Right ventricle myocardium inferior (tissue), 1 donor: ENCODE results near the gene PXDN. TPM values are rescaled to one million over a fixed set of nuclear protein-coding genes. Genes with fewer than 3 reads are reported as not detected.
A peak's percentile ranks its signal among the peaks of the same experiment; 100 is the strongest.

Experiments
- ATAC-seq: fragments of 200-7000 bp; cut with Tn5 transposase; one replicate; pipeline ENCODE4 v1.9.1; 2020; ENCODE audit warnings: mild to moderate bottlenecking, moderate library complexity
- DNase-seq: peaks from one replicate; pipeline ENCODE4 v3.0.0; 2021; ENCODE audit errors: missing footprints
- intact Hi-C: fragments of 100-400 bp; cut with DNase I; formaldehyde crosslinking; loops from one replicate; pipeline ENCODE4 v1.11.0; 2022
- total RNA-seq: library from RNA; stranded (reverse); fragmentation: NEBNext Ultra II Directional; extraction: Animal tissue kit (Norgen Biotek cat#: 25700); gene quantifications from one replicate; pipeline ENCODE4 v1.2.1, GENCODE V29; 2021
- donor health status: DM: no; HTN: yes; CAD: no; lungs with severe emphysema.

The PXDN gene
- total RNA-seq, 1 donor from 2014 or later, result 19.7 TPM

DNA sequence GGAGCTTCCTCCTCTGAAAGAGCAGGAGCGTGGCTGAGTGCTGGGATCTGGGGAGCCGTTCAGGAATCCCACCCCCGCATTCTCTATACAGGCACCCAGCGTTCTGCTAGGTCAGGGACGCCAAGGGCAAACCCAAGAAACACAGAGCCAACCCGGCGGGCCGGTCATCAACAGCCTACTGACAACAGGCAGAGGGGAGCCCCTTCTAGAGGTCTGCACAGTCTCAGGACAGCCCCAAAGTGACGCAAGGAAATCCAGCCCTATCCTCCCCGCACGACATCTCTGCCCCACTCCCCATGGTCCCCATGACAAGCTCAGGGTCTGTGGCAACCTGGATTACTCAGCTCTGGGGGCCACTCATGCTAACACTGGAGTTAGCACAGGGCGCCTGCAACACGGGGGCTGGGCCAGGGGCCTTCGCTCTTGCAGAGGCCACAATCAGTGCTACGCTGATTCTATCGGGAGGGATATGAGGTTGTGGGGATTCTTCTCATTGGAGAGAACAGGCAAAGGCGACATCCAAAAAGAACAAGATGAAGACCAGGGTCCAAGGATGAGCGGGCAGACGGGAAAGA, 81.6 kb downstream of the PXDN start:
- no peak for ATAC-seq
- intact Hi-C loops, result no loop called here
- peak; percentile 42 for DNase-seq

DNA sequence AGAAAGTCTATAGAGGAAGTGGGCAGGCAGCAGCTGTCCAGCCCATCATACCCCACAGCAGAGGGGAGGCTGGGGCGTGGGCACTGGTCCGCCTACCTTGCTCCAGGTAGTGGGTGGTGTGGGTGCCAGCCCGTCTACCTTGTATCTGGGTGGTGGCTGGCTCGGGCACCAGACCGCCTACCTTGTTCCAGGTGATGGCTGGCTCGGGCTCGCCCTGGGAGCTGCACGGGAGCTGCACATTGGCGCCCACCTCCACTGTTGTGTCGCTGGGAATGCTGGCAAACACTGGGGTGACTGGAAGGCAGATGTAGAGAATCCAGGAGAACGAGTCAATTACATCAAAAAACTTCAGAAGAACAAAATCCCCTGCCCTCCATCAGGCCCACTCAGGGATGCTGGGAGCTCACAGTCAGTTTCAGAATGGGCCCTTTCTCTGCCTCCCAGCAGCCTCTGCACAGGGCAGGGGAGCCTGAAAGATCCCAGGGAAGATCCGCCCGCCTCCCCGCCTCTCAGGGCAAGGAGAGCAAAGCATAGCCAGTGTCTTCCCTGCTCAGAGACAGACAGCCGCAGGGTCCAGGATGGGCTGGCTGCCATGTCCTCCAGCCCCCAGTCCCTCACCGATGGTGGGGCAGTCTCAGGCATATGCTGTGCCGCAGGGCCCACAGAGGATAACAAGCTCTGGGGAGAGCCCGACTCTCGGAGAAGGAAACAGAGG, 82.3 kb downstream of the PXDN start:
- intact Hi-C loops, result no loop called here
- ATAC-seq, result no peak
- DNase-seq, result peak; percentile 53

- DNase-seq (peak; percentile 37), ATAC-seq (no peak)
- intact Hi-C loops, result no loop called here
Measured at GRCh38 chr2:1660656-1661640, 83.4 kb downstream of the PXDN start.

DNA sequence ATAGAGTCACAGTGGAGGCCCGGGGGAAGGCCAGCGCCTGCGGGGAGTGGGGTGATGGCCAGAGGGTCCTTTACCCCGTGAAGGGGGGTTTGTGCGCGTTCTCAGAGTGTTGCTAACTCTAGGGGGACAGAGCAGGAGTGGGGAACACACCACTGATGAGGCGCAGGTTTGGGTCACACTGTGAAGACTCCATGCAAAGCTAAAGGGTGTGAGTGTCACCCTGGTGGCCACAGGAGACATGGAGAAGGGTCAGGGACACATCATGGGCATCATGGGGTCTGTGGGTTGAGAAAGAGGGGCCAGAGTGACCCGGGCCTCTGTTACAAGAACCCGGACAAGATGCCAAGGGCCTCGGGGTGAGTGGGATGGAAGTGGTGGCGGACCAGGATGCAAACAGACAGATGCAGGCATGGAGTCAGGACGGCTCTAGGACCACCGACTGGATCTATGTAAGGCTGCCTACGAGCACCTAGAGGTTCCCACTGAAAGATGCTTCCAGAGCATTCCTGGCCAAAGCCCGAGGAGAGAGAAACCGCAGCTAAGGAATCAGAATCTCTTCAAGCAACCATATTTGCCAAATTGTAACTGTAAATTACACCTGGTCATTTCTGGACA, 84.3 kb downstream of the PXDN start:
- intact Hi-C loops, result no loop called here
- DNase-seq, result no peak
- no peak for ATAC-seq

DNA sequence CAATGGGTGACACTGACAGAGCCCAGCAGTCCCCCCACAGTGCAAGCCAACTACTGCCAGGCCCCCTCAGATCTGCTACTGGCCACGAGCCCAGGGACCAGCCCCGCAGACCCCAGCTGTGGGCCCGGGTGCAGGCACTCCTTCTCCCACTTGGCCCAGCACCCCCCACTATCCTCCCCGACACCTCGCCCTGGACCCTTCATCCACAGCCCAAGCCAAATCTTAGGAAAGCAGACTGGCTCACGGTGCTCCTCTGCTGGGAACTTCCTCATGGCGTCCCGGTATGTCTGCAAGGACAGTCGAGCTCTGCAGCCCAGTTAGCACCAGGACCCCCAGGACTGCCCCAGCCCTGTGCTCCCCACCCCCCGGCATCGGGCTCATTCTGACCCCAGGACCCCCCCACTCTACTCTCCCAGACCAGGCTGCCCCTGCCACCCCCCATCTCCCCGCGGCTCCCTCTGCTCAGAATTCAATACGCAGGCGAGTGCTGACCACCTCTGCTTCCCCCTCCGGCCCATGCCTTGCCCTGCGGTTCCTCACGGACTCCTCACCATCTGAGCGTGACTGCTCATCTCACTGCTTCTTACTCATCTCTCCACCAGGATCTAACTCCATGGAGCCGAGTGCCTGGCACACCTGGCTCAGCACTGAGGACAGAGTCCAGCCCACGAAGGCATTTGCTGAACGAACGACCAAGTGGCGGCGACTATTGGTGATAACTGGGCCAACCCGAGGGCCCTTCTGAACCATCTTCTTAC, 85.7 kb downstream of the PXDN start:
- no peak for ATAC-seq
- DNase-seq, result no peak
- intact Hi-C loops, result no loop called here

DNA sequence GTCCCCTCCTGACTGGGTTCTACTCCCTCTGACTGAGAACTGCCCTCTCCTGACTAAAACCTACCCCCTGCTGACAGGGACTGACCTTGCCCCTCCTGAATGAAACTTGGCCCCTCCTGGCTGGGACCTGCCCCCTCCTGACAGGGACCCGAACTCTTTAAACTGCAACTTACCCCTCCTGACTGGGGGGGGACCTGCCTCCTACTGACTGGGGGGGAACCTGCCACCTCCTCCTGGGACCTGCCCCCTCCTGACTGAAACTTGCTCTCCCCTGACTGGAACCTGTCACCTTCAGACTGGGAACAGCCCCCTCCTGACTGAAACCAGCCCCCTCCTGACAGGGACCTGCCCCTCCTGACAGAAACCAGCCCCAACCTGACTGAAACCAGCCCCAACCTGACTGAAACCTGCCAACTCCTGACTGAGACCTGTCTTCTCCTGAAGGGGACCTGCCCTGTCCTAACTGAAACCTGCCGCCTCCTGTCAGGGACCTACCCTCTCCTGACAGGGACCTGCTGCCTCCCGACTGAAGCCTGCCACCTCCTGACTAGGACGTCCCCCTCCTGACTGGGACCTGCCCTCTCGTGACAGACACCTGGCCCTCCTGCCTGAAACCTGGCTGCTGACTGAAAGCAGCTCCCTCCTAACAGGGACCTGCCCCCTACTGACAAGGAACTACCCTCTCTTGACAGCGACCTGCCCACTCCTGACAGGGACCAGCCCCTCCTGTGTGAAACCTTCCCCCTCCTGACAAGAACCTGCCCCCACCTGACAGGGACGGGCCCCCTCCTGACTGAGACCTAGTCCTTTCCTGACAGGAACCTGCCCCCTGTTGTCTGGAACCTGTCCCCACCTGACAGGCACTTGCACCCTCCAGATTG, 87.1 kb downstream of the PXDN start:
- ATAC-seq (no peak), DNase-seq (no peak)
- intact Hi-C loops, result no loop called here

DNA sequence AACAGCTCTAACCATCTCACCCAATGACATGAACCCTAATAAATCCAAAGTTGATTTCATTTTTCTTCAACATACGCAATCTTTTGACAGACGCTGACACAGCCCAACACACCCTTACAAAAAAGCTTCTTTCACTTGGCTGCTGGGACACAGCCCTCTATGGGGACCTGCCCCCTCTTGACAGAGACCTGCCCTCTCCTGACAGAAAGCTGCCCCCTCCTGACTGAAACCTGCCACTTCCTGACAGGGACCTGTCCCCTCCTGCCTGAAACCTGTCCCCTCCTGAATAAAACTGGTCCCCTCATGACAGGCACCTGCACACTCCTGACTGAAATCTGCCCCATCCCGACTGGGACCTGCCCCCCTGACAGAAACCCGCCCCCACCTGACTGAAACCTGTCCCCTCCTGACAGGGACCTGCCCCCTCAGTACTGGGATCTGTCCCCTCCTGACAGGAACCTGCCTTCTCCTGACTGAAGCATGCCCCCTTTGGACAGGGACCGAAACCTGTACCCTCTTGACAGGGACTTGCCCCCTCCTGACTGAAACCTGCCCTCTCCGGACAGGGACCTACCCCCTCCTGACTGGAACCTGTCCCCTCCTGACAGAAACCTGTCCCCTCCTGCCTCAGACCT, 87.9 kb downstream of the PXDN start:
- DNase-seq (no peak), ATAC-seq (no peak)
- intact Hi-C loops, result no loop called here

- DNase-seq, result no peak
- no peak for ATAC-seq
- intact Hi-C loops, result no loop called here
Measured at GRCh38 chr2:1655461-1655860, 88.9 kb downstream of the PXDN start.

- peak; percentile 48 for DNase-seq
- no peak for ATAC-seq
- intact Hi-C loops, result loop anchor here (5.0 kb wide), 1 partner anchor 92 kb away; no protein-coding TSS in a partner anchor
Measured at GRCh38 chr2:1654696-1655374, 89.5 kb downstream of the PXDN start.

DNA sequence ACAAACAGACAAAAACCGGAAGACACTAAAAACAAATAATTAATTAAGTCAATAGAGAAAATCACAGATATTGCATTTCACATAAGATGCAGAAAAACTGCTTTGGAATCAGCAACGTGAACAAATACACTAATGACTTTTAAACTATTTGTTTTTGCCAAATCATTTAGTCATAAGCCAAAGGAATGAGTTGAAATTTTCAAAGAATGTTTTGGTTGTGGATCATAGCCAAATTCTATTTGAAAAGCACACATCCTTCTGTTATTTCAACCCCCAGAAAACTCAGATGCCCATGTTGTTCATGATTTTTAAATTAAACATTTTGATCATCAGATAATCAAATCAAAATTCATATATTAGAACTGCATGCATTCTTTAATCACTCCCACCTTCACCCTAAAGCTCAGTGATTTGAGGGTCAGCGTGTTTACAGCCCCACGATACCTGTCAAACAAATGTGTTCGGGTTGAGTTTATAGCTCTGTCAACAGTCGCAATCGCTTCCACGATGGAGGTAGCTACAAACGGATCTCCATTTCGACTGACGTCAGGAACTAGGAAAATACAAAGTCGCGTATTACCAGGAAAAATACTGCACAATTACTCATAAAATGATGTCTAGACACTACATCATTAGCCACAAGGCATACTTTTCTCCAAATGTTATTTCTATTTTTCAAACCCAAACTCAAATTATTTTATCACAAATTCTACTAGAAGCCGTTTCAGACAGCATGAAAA, 90.2 kb downstream of the PXDN start:
- intact Hi-C loops, result loop anchor here (5.0 kb wide), 1 partner anchor 93 kb away; no protein-coding TSS in a partner anchor
- ATAC-seq (no peak), DNase-seq (no peak)

GRCh38 chr2:1652034-1652790, 92.1 kb downstream of the PXDN start:
- DNase-seq (peak; percentile 53), ATAC-seq (no peak)
- intact Hi-C loops, result loop anchor here (5.0 kb wide), 1 partner anchor 95 kb away; no protein-coding TSS in a partner anchor

- peak; percentile 56 for DNase-seq
- peak; percentile 29 for ATAC-seq
Measured at GRCh38 chr2:1651121-1652033, 92.9 kb downstream of the PXDN start.

DNA sequence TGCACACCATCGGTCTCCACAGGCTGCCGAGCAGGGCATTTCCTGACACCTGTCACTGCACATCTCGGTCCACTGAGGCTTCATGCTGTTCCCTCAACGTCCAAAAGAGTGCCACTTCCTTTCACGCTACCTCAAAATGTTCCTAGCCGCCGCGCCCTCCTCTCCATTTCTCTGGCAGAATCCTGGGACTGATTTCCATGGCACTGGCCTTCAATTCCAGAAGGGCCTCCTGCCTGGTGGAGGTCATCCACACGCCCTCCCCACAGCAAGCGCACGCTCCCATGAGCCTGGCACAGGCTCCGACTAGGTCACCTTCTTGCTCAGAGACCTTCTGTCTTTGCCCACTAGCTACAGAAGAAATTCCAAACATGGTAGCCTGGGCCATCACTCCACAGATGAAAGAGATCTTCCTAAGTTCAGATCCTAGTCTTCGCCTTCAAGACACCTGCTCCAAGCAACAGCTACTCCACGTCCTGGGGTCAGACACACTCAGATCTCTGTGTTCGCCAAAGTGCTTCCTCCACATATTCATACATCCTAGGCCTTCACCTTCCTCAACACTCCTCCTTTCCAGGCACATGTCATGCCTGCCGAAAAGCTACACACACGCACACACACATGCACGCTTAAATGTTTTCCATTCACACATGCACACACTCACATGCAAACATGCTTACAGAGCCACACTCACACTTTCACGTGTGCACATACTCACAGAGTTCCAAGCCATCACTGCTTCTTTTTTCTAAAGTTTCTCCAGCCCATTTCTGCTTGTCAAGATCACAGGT, 94.0 kb downstream of the PXDN start:
- intact Hi-C loops, result loop anchor here (5.0 kb wide), 1 partner anchor 97 kb away; no protein-coding TSS in a partner anchor
- DNase-seq, result no peak

More at GRCh38 chr2:1651121-1652033, 92.9 kb downstream of the PXDN start:
- intact Hi-C loops, result loop anchor here (5.0 kb wide), 1 partner anchor 96 kb away; no protein-coding TSS in a partner anchor

More for the DNA sequence above, 94.0 kb downstream of the PXDN start:
- ATAC-seq, result no peak
